Karpas-422 (cell line): ENCODE data around the gene HLA-A. TPM values are rescaled to one million over a fixed set of nuclear protein-coding genes. Genes with fewer than 3 reads are reported as not detected.

ENCODE experiments used
- DNase-seq: peaks from one replicate; pipeline ENCODE4 v3.0.0-alpha.2; 2015
- H2AFZ ChIP-seq: fragments of 200-600 bp; sonication (generic); 2 replicates; pipeline ENCODE4 v1.6.1; 2014; ENCODE audit warnings: antibody characterized with exemption, low read length, mixed read lengths
- H3K27ac ChIP-seq: fragments of 200-600 bp; sonication (generic); 2 replicates; pipeline ENCODE4 v1.5.1; 2014; ENCODE audit warnings: mild to moderate bottlenecking, low read length, moderate library complexity
- H3K27me3 ChIP-seq: fragments of 200-600 bp; sonication (generic); 2 replicates; pipeline ENCODE4 v1.6.1; 2014; ENCODE audit warnings: low read length, mixed read lengths
- H3K36me3 ChIP-seq: fragments of 200-600 bp; sonication (generic); 2 replicates; pipeline ENCODE4 v1.6.1; 2014; ENCODE audit warnings: low read length, mixed read lengths; ENCODE audit not compliant: insufficient read depth
- H3K4me1 ChIP-seq: fragments of 200-600 bp; sonication (generic); 2 replicates; pipeline ENCODE4 v1.6.1; 2014; ENCODE audit warnings: mild to moderate bottlenecking, low read length, mixed read lengths
- H3K4me2 ChIP-seq: fragments of 200-600 bp; sonication (generic); 2 replicates; pipeline ENCODE4 v1.6.1; 2014; ENCODE audit warnings: low read length, low read depth, mild to moderate bottlenecking; ENCODE audit not compliant: poor library complexity, severe bottlenecking
- H3K4me3 ChIP-seq: fragments of 200-600 bp; sonication (generic); 2 replicates; pipeline ENCODE4 v1.5.1; 2014; ENCODE audit warnings: mild to moderate bottlenecking, antibody characterized with exemption, low read length, mixed read lengths
- H3K79me2 ChIP-seq: fragments of 200-600 bp; sonication (generic); 2 replicates; pipeline ENCODE4 v1.6.1; 2014; ENCODE audit warnings: mild to moderate bottlenecking, low read length, mixed read lengths
- H3K9ac ChIP-seq: fragments of 200-600 bp; sonication (generic); 2 replicates; pipeline ENCODE4 v1.6.0; 2014; ENCODE audit warnings: low read length
- H3K9me2 ChIP-seq: fragments of 200-600 bp; sonication (generic), shearing (Covaris generic); replicated peaks from 2 replicates; pipeline ENCODE4 v1.6.0; 2014; ENCODE audit warnings: mild to moderate bottlenecking, low read length, moderate library complexity; ENCODE audit not compliant: insufficient read depth
- H3K9me3 ChIP-seq: fragments of 300-700, 200-600 bp; sonication (generic); 2 replicates; pipeline ENCODE4 v1.6.1; 2014; ENCODE audit warnings: low read length, mixed read lengths
- H4K20me1 ChIP-seq: fragments of 200-600 bp; sonication (generic); 2 replicates; pipeline ENCODE4 v1.6.1; 2014; ENCODE audit warnings: mild to moderate bottlenecking, antibody characterized with exemption, low read length, low read depth; ENCODE audit not compliant: insufficient read depth
- total RNA-seq: library from RNA; depleted of rRNA; stranded (reverse); fragments of >200 nt; shearing (Covaris generic); gene quantifications from 2 replicates; pipeline ENCODE4 v1.2.3, GENCODE V29; 2014; ENCODE audit warnings: low replicate concordance

HLA-A gene
- total RNA-seq, 1 experiment from 2014 or later, result 739 TPM

GRCh38 chr6:29912840-29913239, 29.5 kb upstream of the HLA-A start:
- H3K27me3 ChIP-seq, result no peaks in the 10 kb centered on the region
- H3K79me2 ChIP-seq, result no peaks in the 10 kb centered on the region
- no peak for DNase-seq

GRCh38 chr6:29916741-29917140, 25.6 kb upstream of the HLA-A start:
- Histone ChIP-seq H3K4me3 (no peak overlapping the region), H3K27ac (no peak overlapping the region), H3K9me2 (no peaks in the 10 kb centered on the region), H3K36me3 (no peaks in the 10 kb centered on the region), H2AFZ (no peak overlapping the region), H3K27me3 (no peaks in the 10 kb centered on the region), H3K9me3 (no peaks in the 10 kb centered on the region), H4K20me1 (no peaks in the 10 kb centered on the region), H3K4me1 (no peaks in the 10 kb centered on the region), H3K9ac (no peak overlapping the region), H3K4me2 (no peak overlapping the region), H3K79me2 (no peaks in the 10 kb centered on the region)
- DNase-seq, result no peak

More at GRCh38 chr6:29912840-29913239, 29.5 kb upstream of the HLA-A start:
- Histone ChIP-seq H3K27ac (no peak overlapping the region), H3K9me3 (no peaks in the 10 kb centered on the region), H3K36me3 (no peaks in the 10 kb centered on the region), H4K20me1 (no peaks in the 10 kb centered on the region), H3K4me3 (no peak overlapping the region), H3K9me2 (no peaks in the 10 kb centered on the region), H3K4me1 (no peaks in the 10 kb centered on the region), H2AFZ (no peak overlapping the region), H3K4me2 (no peak overlapping the region), H3K9ac (no peak overlapping the region)

GRCh38 chr6:29917857-29918256, 24.5 kb upstream of the HLA-A start:
- Histone ChIP-seq H3K9me2 (no peaks in the 10 kb centered on the region), H3K27ac (no peak overlapping the region), H4K20me1 (no peaks in the 10 kb centered on the region), H2AFZ (no peak overlapping the region), H3K36me3 (no peaks in the 10 kb centered on the region), H3K9me3 (no peaks in the 10 kb centered on the region), H3K4me3 (no peak overlapping the region), H3K4me1 (no peaks in the 10 kb centered on the region), H3K4me2 (no peak overlapping the region), H3K9ac (no peak overlapping the region), H3K79me2 (no peaks in the 10 kb centered on the region), H3K27me3 (no peaks in the 10 kb centered on the region)
- peak; percentile 45 for DNase-seq

- Histone ChIP-seq H3K4me3 (no peak overlapping the region), H2AFZ (no peak overlapping the region), H3K27me3 (no peaks in the 10 kb centered on the region), H3K4me1 (no peaks in the 10 kb centered on the region), H3K4me2 (no peak overlapping the region), H3K79me2 (no peaks in the 10 kb centered on the region), H3K9me3 (no peaks in the 10 kb centered on the region), H4K20me1 (no peaks in the 10 kb centered on the region), H3K27ac (no peak overlapping the region), H3K9me2 (no peaks in the 10 kb centered on the region), H3K9ac (no peak overlapping the region), H3K36me3 (no peaks in the 10 kb centered on the region)
- DNase-seq, result no peak
Measured at GRCh38 chr6:29919506-29920445, 22.6 kb upstream of the HLA-A start.

- H3K27me3 ChIP-seq, result no peaks in the 10 kb centered on the region
- H3K4me3 ChIP-seq, result no peak overlapping the region
- no peak overlapping the region for H3K4me2 ChIP-seq
- no peaks in the 10 kb centered on the region for H3K36me3 ChIP-seq
- H2AFZ ChIP-seq, result no peak overlapping the region
- no peaks in the 10 kb centered on the region for H3K9me2 ChIP-seq
- no peak overlapping the region for H3K27ac ChIP-seq
- no peaks in the 10 kb centered on the region for H4K20me1 ChIP-seq
- no peak for DNase-seq
- peaks cover 14% of the 10 kb centered on the region for H3K4me1 ChIP-seq
- H3K79me2 ChIP-seq, result no peaks in the 10 kb centered on the region
- H3K9me3 ChIP-seq, result no peaks in the 10 kb centered on the region
- H3K9ac ChIP-seq, result no peak overlapping the region
Measured at GRCh38 chr6:29924287-29924686, 18.0 kb upstream of the HLA-A start.

GRCh38 chr6:29924731-29925130, 17.6 kb upstream of the HLA-A start:
- no peaks in the 10 kb centered on the region for H3K36me3 ChIP-seq
- peaks cover 14% of the 10 kb centered on the region for H3K4me1 ChIP-seq
- H3K27me3 ChIP-seq, result no peaks in the 10 kb centered on the region
- no peaks in the 10 kb centered on the region for H3K9me2 ChIP-seq
- no peaks in the 10 kb centered on the region for H3K9me3 ChIP-seq
- H3K27ac ChIP-seq, result no peak overlapping the region
- no peaks in the 10 kb centered on the region for H4K20me1 ChIP-seq
- no peak for DNase-seq
- H2AFZ ChIP-seq, result no peak overlapping the region
- H3K79me2 ChIP-seq, result no peaks in the 10 kb centered on the region
- no peak overlapping the region for H3K4me3 ChIP-seq
- no peak overlapping the region for H3K9ac ChIP-seq
- H3K4me2 ChIP-seq, result no peak overlapping the region

GRCh38 chr6:29925321-29925720, 17.0 kb upstream of the HLA-A start:
- Histone ChIP-seq H2AFZ (no peak overlapping the region), H4K20me1 (no peaks in the 10 kb centered on the region), H3K4me3 (no peak overlapping the region), H3K27ac (no peak overlapping the region), H3K9me2 (no peaks in the 10 kb centered on the region), H3K9ac (no peak overlapping the region), H3K79me2 (no peaks in the 10 kb centered on the region), H3K4me2 (no peak overlapping the region), H3K9me3 (no peaks in the 10 kb centered on the region), H3K36me3 (no peaks in the 10 kb centered on the region), H3K27me3 (no peaks in the 10 kb centered on the region), H3K4me1 (peaks cover 14% of the 10 kb centered on the region)
- no peak for DNase-seq

GRCh38 chr6:29925727-29926412, 16.5 kb upstream of the HLA-A start:
- Histone ChIP-seq H3K4me1 (peaks cover 14% of the 10 kb centered on the region), H4K20me1 (no peaks in the 10 kb centered on the region), H3K9me2 (no peaks in the 10 kb centered on the region), H2AFZ (peak overlapping the region; percentile 43; the same call in 1 of the 2 replicates), H3K79me2 (no peaks in the 10 kb centered on the region), H3K36me3 (no peaks in the 10 kb centered on the region), H3K4me2 (peak overlapping the region; percentile 78), H3K27me3 (no peaks in the 10 kb centered on the region), H3K27ac (no peak overlapping the region), H3K4me3 (peak overlapping the region; percentile 74), H3K9me3 (no peaks in the 10 kb centered on the region), H3K9ac (peak overlapping the region; percentile 83)
- no peak for DNase-seq
